K562 (cell line): ENCODE results near the gene IFI6. TPM values are rescaled to one million over a fixed set of nuclear protein-coding genes. Genes with fewer than 3 reads are reported as not detected.
"Not testable (repeated sequence)": the region's sequence is repeated elsewhere in the genome, so short reads cannot be mapped to it uniquely, and the experiment has no call there.

ENCODE experiments used
- ATAC-seq: fragments of 200-7000 bp; cut with Tn5 transposase; 3 replicates; pipeline ENCODE4 v1.9.1; 2020; ENCODE audit warnings: moderate library complexity
- BruUV-seq: library from RNA; stranded (reverse); fragments of 400-500 nt; replicated peaks from 2 replicates; lab custom pipeline; 2021; lab: Mats Ljungman, UMichigan
- CTCF ChIA-PET: fragments of 300-600 bp; formaldehyde crosslinking; extraction: SDS; loops from one replicate; lab custom pipeline; 2021; ENCODE audit warnings: low intra/inter-chr PET ratio; lab: Yijun Ruan, JAX
- POLR2A ChIA-PET: fragments of 300-600, 350-650 bp; sonication (Branson Sonifier 250); formaldehyde crosslinking; extraction: SDS; loops from one replicate; lab custom pipeline; 2021; ENCODE audit warnings: antibody characterized with exemption, inconsistent platforms; lab: Yijun Ruan, JAX
- DNase-seq, 4 experiments: peaks; one replicate each; pipeline versions ENCODE4 v3.0.0 to v3.0.0-alpha.2; 2011 to 2018; ENCODE audit warnings: low spot score in 3 of 4, mixed read lengths in 3 of 4; ENCODE audit errors: extremely low read depth in 1 of 4
- FAIRE-seq: peaks from 2 replicates; lab custom pipeline; 2011; peaks lifted over from hg19 to GRCh38; lab: Jason Lieb, UNC
- H2AFZ ChIP-seq: 2 replicates; pipeline ENCODE4 v1.6.0; 2011; ENCODE audit warnings: low read depth, low read length, control low read depth, inconsistent platforms
- H3K27ac ChIP-seq: fragments of 200-600 bp; 3 replicates; pipeline ENCODE4 v1.8.0; 2011; ENCODE audit warnings: low read depth, mild to moderate bottlenecking, control low read depth, inconsistent platforms, low read length, moderate library complexity, mixed read lengths; ENCODE audit errors: extremely low read depth
- H3K27me3 ChIP-seq, 2 experiments: fragments of 300-600 bp in 1 of 2; 2 replicates in 1 of 2; 3 replicates in 1 of 2; pipeline versions ENCODE4 v1.6.0 to v1.8.0; 2011; ENCODE audit warnings: inconsistent platforms in 2 of 2, low read length in 2 of 2, mild to moderate bottlenecking in 1 of 2, mixed read lengths in 1 of 2, moderate library complexity in 1 of 2; ENCODE audit not compliant: control insufficient read depth in 2 of 2, insufficient read depth in 2 of 2
- H3K36me3 ChIP-seq: fragments of 300-600 bp; 3 replicates; pipeline ENCODE4 v1.8.0; 2011; ENCODE audit warnings: mild to moderate bottlenecking, low read length, inconsistent platforms; ENCODE audit not compliant: control insufficient read depth, insufficient read depth
- H3K4me1 ChIP-seq, 2 experiments: fragments of 200-600 bp in 1 of 2; replicated peaks in 1 of 2; 2 replicates in 1 of 2; 3 replicates in 1 of 2; pipeline versions ENCODE4 v1.5.1 to v1.8.0; 2011; ENCODE audit warnings: inconsistent platforms in 2 of 2, low read length in 2 of 2, mild to moderate bottlenecking in 1 of 2, mixed read lengths in 1 of 2, moderate library complexity in 1 of 2; ENCODE audit not compliant: control insufficient read depth in 2 of 2, insufficient read depth in 2 of 2
- H3K4me2 ChIP-seq: 2 replicates; pipeline ENCODE4 v1.6.1; 2011; ENCODE audit warnings: low read length, control low read depth, inconsistent platforms, mixed read lengths; ENCODE audit not compliant: insufficient read depth
- H3K4me3 ChIP-seq: fragments of 200-600 bp; sonication (generic), shearing (Covaris generic); 2 replicates; pipeline ENCODE4 v1.5.1; 2016; ENCODE audit warnings: control low read depth, inconsistent platforms
- H3K79me2 ChIP-seq: fragments of 200-600 bp; 3 replicates; pipeline ENCODE4 v1.8.0; 2011; ENCODE audit warnings: low read length, inconsistent platforms; ENCODE audit not compliant: control insufficient read depth, insufficient read depth
- H3K9ac ChIP-seq, 2 experiments: 2 replicates each; pipeline versions ENCODE4 v1.6.0 to v1.6.1; 2011; ENCODE audit warnings: low read depth in 2 of 2, low read length in 2 of 2, control low read depth in 1 of 2, inconsistent platforms in 1 of 2, mild to moderate bottlenecking in 1 of 2, mixed read lengths in 1 of 2; ENCODE audit not compliant: insufficient read depth in 1 of 2
- H3K9me1 ChIP-seq: one replicate; pipeline ENCODE4 v1.6.0; 2011; ENCODE audit warnings: inconsistent platforms, mild to moderate bottlenecking, low read length, moderate library complexity; ENCODE audit not compliant: control insufficient read depth, insufficient read depth
- H3K9me3 ChIP-seq: replicated peaks from 2 replicates; pipeline ENCODE4 v1.5.1; 2011; ENCODE audit warnings: low read depth, low read length, inconsistent platforms; ENCODE audit not compliant: control insufficient read depth, insufficient read depth
- H4K20me1 ChIP-seq: replicated peaks from 2 replicates; pipeline ENCODE4 v1.6.1; 2011; ENCODE audit warnings: low read length, inconsistent platforms, mixed read lengths; ENCODE audit not compliant: control insufficient read depth, insufficient read depth
- ADNP ChIP-seq: fragments of 200-800 bp; sonication (Bioruptor generic); IDR thresholded peaks from 2 replicates; pipeline ENCODE4 v1.6.1; 2016; ENCODE audit warnings: missing genetic modification characterization, missing compliant biosample characterization
- BCOR ChIP-seq: fragments of 450-650 bp; IDR thresholded peaks from 2 replicates; pipeline ENCODE4 v1.6.1; 2016
- CHD4 ChIP-seq: fragments of 200-600 bp; sonication (generic); IDR thresholded peaks from 3 replicates; pipeline ENCODE4 v1.6.1; 2012; ENCODE audit warnings: low read depth, mild to moderate bottlenecking, mixed read lengths, low read length, inconsistent platforms; ENCODE audit not compliant: insufficient read depth, insufficient replicate concordance, poor library complexity, severe bottlenecking
- HDAC2 ChIP-seq: fragments of 450-650 bp; IDR thresholded peaks from 2 replicates; pipeline ENCODE4 v1.6.1; 2016; ENCODE audit warnings: mild to moderate bottlenecking
- KDM1A ChIP-seq, 2 experiments: fragments of 450-650 bp; IDR thresholded peaks; 2 replicates each; pipeline ENCODE4 v1.6.1; 2016; ENCODE audit warnings: mild to moderate bottlenecking in 2 of 2
- PHF20 ChIP-seq: fragments of 450-650 bp; IDR thresholded peaks from 2 replicates; pipeline ENCODE4 v1.6.1; 2018; ENCODE audit not compliant: partially characterized antibody
- RBM25 ChIP-seq: fragments of 200-400 bp; formaldehyde crosslinking; IDR thresholded peaks from 2 replicates; pipeline ENCODE4 v1.6.1; 2018; ENCODE audit warnings: low read length, low read depth, moderate library complexity; ENCODE audit not compliant: severe bottlenecking
- RCOR1 ChIP-seq, 2 experiments: IDR thresholded peaks; 2 replicates each; pipeline ENCODE4 v1.6.1; 2012; ENCODE audit warnings: low read depth in 2 of 2, low read length in 2 of 2, borderline replicate concordance in 1 of 2, improper control_type of control experiment in 1 of 2
- SMARCA5 ChIP-seq: fragments of 450-650 bp; IDR thresholded peaks from 2 replicates; pipeline ENCODE4 v1.6.1; 2016
- ZNF121 ChIP-seq: sonication (generic); formaldehyde crosslinking; conservative IDR thresholded peaks from 2 replicates; pipeline ENCODE4 v1.8.0; 2022; ENCODE audit warnings: missing genetic modification reagents
- WGBS: fragments of 100-300 bp; shearing (Covaris generic); methylation state at CpG from one replicate; pipeline ENCODE4 v1.1.6; 2016; ENCODE audit warnings: low coverage, mixed read lengths; ENCODE audit not compliant: insufficient coverage; ENCODE audit errors: missing lambda C conversion rate; 5-methylcytosine and 5-hydroxymethylcytosine counted together
- in situ Hi-C: fragments of 300-500 bp; cut with MboI; formaldehyde crosslinking; loops from 4 replicates; pipeline ENCODE4 v1.15.0; 2018; ENCODE audit warnings: inconsistent platforms, mixed read lengths
- intact Hi-C: fragments of 100-400 bp; cut with micrococcal nuclease; formaldehyde crosslinking; loops from 2 replicates; pipeline ENCODE4 v1.14.2; 2022
- polyA plus RNA-seq, 8 experiments: library from polyadenylated mRNA; depleted of rRNA in 4 of 8; stranded (reverse) in 5 of 8; unstranded in 3 of 8; fragments of >200 nt; fragmentation: Nextera tagmentation in 2 of 8; fragmentation: Illumina TruSeq in 1 of 8; extraction: Ambion mirVana in 2 of 8; extraction: Trizol in 1 of 8; gene quantifications; 2 replicates each; pipeline versions ENCODE4 v1.2.1 to v1.2.3, GENCODE V29; 2011 to 2014; ENCODE audit warnings: inconsistent platforms in 1 of 8, missing spikeins in 1 of 8
- total RNA-seq, 7 experiments: library from RNA; depleted of rRNA in 6 of 7; stranded (reverse); fragments of >200 nt in 6 of 7; fragmentation: Illumina TruSeq in 2 of 7; extraction: Trizol in 2 of 7; gene quantifications; 2 replicates each; pipeline versions ENCODE4 v1.2.1 to v1.2.3, GENCODE V29; 2011 to 2021; ENCODE audit warnings: low replicate concordance in 1 of 7
- TF ChIP-seq, protein P1 (sequence below), 2 experiments: fragments of 450-650 bp in 1 of 2; sonication (generic) in 1 of 2; formaldehyde crosslinking in 1 of 2; IDR thresholded peaks in 1 of 2; conservative IDR thresholded peaks in 1 of 2; 2 replicates each; pipeline versions ENCODE4 v1.6.1 to v1.8.1; 2016 to 2023; ENCODE audit warnings: mild to moderate bottlenecking in 2 of 2, moderate library complexity in 2 of 2, inconsistent platforms in 1 of 2, missing genetic modification reagents in 1 of 2

Gene IFI6
- total and polyA plus RNA-seq, 9 of the 15 experiments (the other 6 are each of a cell fraction or from before 2014, with no cell fraction given), result 0.17 to 4.5 (median 2.2) TPM

DNA sequence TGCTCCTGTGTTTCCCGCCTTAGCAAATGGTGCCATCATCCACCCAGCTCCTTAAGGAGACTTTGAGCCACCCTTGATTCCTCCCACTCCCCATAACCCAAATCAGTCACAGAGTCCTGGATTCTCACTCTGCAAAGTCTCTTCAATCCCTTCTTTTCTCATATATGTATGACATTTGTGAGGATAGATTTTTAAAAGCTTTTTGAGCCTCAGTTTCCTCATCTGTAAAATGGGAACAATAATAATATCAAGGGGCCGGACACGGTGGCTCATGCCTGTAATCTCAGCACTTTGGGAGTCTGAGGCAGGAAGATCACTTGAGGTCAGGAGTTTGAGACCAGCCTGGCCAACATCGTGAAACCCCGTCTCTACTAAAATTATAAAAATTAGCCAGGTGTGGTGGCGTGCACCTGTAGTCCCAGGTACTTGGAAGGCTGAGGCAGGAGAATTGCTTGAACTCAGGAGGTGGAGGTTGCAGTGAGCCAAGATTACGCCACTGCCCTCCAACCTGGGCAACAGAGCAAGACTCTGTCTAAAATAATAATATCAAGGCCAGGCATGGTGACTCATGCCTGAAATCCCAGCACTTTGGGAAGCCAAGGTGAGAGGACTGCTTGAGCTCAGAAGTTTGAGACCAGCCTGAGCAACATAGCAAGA is 52.1 kb downstream of the IFI6 start:
- DNase-seq, H3K36me3 ChIP-seq, H3K4me2 ChIP-seq, H3K79me2 ChIP-seq, H3K4me3 ChIP-seq, CTCF ChIA-PET, H3K27ac ChIP-seq, H2AFZ ChIP-seq, FAIRE-seq, H4K20me1 ChIP-seq, ATAC-seq, BruUV-seq, H3K9me3 ChIP-seq, H3K9ac ChIP-seq, intact Hi-C loops, H3K9me1 ChIP-seq: not testable (repeated sequence)
- POLR2A ChIA-PET, result interaction anchor here (0.7 kb wide), 2 partner anchors 112 to 1266 kb away, joined by 3 read pairs; partner anchors contain the start of gene CRYBG2
- Histone ChIP-seq H3K27me3 (peaks cover 0 to 11% of the 10 kb centered on the region in 2 experiments; a peak in 1 of 5 replicates), H3K4me1 (peaks cover 13 to 20% of the 10 kb centered on the region in 2 experiments)
- TF ChIP-seq, protein P1, sequence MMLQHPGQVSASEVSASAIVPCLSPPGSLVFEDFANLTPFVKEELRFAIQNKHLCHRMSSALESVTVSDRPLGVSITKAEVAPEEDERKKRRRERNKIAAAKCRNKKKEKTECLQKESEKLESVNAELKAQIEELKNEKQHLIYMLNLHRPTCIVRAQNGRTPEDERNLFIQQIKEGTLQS (IDR thresholded peaks at IDR 0.05), result peak; percentile 23; the same call in 1 of the 2 replicates
- TF ChIP-seq, protein P1 (CRISPR knock-in tag; conservative IDR thresholded peaks at IDR 0.05), result not testable (repeated sequence)
- peak; percentile 69; the same call in 1 of the 2 replicates for TF ChIP-seq HDAC2
- peak; percentile 88 for TF ChIP-seq ADNP (tag)
- peak; percentile 82 for TF ChIP-seq CHD4
- peak in 1 of 2 experiments; percentile 57; a peak in 1 of 4 replicates for TF ChIP-seq RCOR1 (IDR thresholded peaks at IDR 0.05; ENCODE audit: borderline replicate concordance in 1 of 2, low read depth in 2 of 2, low read length in 2 of 2)
- peak; percentile 68 for TF ChIP-seq ZNF121 (CRISPR knock-in tag)
- peak; percentile 76 to 77 for TF ChIP-seq KDM1A (IDR thresholded peaks at IDR 0.05)
- peak; percentile 86 for TF ChIP-seq RBM25
- peak; percentile 80; the same call in 1 of the 2 replicates for TF ChIP-seq SMARCA5
- peak; percentile 92 for TF ChIP-seq BCOR
- peak; percentile 23 for TF ChIP-seq PHF20
- in situ Hi-C loops, result loop anchor here (25.0 kb wide), 1 partner anchor 508 kb away; no protein-coding TSS in a partner anchor
- WGBS, result 61% methylated on average over 7 of the region's 7 CpGs
